RWPE2 (cell line): Measurements from ENCODE around the gene CXCL9.
A peak's percentile ranks its signal among the peaks of the same experiment; 100 is the strongest.
"Not testable (repeated sequence)": the region's sequence is repeated elsewhere in the genome, so short reads cannot be mapped to it uniquely, and the experiment has no call there.

Source experiments
- ATAC-seq: fragments of 200-7000 bp; cut with Tn5 transposase; 3 replicates; pipeline ENCODE4 v1.9.1; 2021; ENCODE audit warnings: low read depth
- DNase-seq: peaks from one replicate; pipeline ENCODE4 v3.0.0-alpha.2; 2020; ENCODE audit warnings: low spot score
- H3K27ac ChIP-seq: fragments of 450-650 bp; 2 replicates; pipeline ENCODE4 v1.5.1; 2017; ENCODE audit warnings: mild to moderate bottlenecking; ENCODE audit not compliant: poor library complexity, severe bottlenecking
- H3K27me3 ChIP-seq: fragments of 250-450 bp; sonication (Bioruptor Pico); 2 replicates; pipeline ENCODE4 v1.5.1; 2021; ENCODE audit warnings: mild to moderate bottlenecking, moderate library complexity; ENCODE audit not compliant: insufficient read depth, poor library complexity, severe bottlenecking
- H3K36me3 ChIP-seq: fragments of 250-450 bp; sonication (Bioruptor Pico); 2 replicates; pipeline ENCODE4 v1.5.1; 2020; ENCODE audit warnings: low read depth, mild to moderate bottlenecking, moderate library complexity
- H3K4me1 ChIP-seq: fragments of 250-450 bp; sonication (Bioruptor Pico); 2 replicates; pipeline ENCODE4 v1.5.1; 2021; ENCODE audit warnings: mild to moderate bottlenecking, moderate library complexity; ENCODE audit not compliant: insufficient read depth, poor library complexity, severe bottlenecking
- H3K4me3 ChIP-seq: fragments of 250-450 bp; sonication (Bioruptor Pico); 2 replicates; pipeline ENCODE4 v1.5.1; 2021; ENCODE audit warnings: mild to moderate bottlenecking, moderate library complexity; ENCODE audit not compliant: severe bottlenecking
- H3K9me3 ChIP-seq: fragments of 250-450 bp; sonication (Bioruptor Pico); 2 replicates; pipeline ENCODE4 v1.5.1; 2021; ENCODE audit warnings: mild to moderate bottlenecking, moderate library complexity; ENCODE audit not compliant: severe bottlenecking
- TF ChIP-seq, protein P1 (sequence below): fragments of 450-650 bp; IDR thresholded peaks from one replicate; pipeline ENCODE4 v1.5.1; 2017; ENCODE audit warnings: mild to moderate bottlenecking, moderate library complexity; ENCODE audit not compliant: poor library complexity, severe bottlenecking

The CXCL9 gene

GRCh38 chr4:76042241-76042998, 35.1 kb upstream of the CXCL9 start:
- not testable (repeated sequence) for H3K4me1 ChIP-seq, H3K4me3 ChIP-seq, DNase-seq, H3K9me3 ChIP-seq, H3K36me3 ChIP-seq, H3K27me3 ChIP-seq, H3K27ac ChIP-seq
- 0 out of 3 replicates have a peak, but pooled peaks have one; percentile 51 for ATAC-seq

- DNase-seq (no peak), ATAC-seq (no peak)
- no peaks in the 10 kb centered on the region for H3K9me3 ChIP-seq
- no peak overlapping the region for H3K4me3 ChIP-seq
- peaks cover under 1% of the 10 kb centered on the region for H3K4me1 ChIP-seq
- TF ChIP-seq, protein P1, sequence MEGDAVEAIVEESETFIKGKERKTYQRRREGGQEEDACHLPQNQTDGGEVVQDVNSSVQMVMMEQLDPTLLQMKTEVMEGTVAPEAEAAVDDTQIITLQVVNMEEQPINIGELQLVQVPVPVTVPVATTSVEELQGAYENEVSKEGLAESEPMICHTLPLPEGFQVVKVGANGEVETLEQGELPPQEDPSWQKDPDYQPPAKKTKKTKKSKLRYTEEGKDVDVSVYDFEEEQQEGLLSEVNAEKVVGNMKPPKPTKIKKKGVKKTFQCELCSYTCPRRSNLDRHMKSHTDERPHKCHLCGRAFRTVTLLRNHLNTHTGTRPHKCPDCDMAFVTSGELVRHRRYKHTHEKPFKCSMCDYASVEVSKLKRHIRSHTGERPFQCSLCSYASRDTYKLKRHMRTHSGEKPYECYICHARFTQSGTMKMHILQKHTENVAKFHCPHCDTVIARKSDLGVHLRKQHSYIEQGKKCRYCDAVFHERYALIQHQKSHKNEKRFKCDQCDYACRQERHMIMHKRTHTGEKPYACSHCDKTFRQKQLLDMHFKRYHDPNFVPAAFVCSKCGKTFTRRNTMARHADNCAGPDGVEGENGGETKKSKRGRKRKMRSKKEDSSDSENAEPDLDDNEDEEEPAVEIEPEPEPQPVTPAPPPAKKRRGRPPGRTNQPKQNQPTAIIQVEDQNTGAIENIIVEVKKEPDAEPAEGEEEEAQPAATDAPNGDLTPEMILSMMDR, result no peak
- H3K27ac ChIP-seq, result no peak overlapping the region
- no peaks in the 10 kb centered on the region for H3K27me3 ChIP-seq
- H3K36me3 ChIP-seq, result no peaks in the 10 kb centered on the region
Measured at GRCh38 chr4:76036855-76037254, 29.5 kb upstream of the CXCL9 start.

DNA sequence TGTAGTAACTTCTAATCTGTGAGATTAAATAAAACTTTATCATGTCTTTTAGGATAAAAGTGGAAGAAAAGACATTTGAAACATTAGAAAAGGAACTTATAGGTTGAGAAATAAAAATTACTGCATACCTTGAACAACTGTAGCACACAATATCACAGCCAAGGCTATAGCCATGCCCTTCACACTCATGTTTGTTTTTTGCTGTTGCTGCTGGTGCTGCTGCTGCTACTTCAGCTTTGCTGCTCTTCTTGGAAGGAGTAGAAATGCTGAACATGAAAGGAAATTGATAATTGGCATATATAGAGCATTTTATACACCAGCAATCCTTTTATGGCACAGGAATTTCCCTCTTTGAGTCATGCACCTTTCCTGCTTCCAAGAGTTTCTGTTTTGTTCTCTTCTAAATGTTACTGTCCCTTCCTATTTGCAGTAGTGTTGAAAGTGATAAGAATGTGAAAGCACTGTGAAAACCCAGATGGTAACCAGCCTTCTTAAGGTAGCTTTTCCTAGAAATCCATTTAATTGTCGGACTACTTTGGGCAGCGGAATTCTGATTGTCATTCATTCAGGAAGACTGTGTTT, 28.6 kb upstream of the CXCL9 start, which contains the start of gene CXCL11:
CXCL11 (minus strand) TSS at position 272 of the 582 bp plus-strand sequence; CDS start at position 189, 83 bp downstream.
- ATAC-seq, result peak; percentile 51; the same call in 2 of the 3 replicates
- no peaks in the 10 kb centered on the region for H3K27me3 ChIP-seq
- no peak within 1 kb of the TSS for H3K27ac ChIP-seq
- TF ChIP-seq, protein P1, result no peak
- no peaks in the 10 kb centered on the region for H3K9me3 ChIP-seq
- DNase-seq, result no peak
- no peak within 1 kb of the TSS for H3K4me3 ChIP-seq
- no peaks in the 10 kb centered on the region for H3K4me1 ChIP-seq
- H3K36me3 ChIP-seq, result no peaks in the 10 kb centered on the region

- no peak for ATAC-seq
- TF ChIP-seq, protein P1, result no peak
- Histone ChIP-seq H3K27ac (no peak overlapping the region), H3K4me3 (no peak overlapping the region), H3K9me3 (no peaks in the 10 kb centered on the region), H3K36me3 (no peaks in the 10 kb centered on the region), H3K4me1 (no peaks in the 10 kb centered on the region), H3K27me3 (no peaks in the 10 kb centered on the region)
- DNase-seq, result no peak
Measured at GRCh38 chr4:76035141-76035540, 27.8 kb upstream of the CXCL9 start.

DNA sequence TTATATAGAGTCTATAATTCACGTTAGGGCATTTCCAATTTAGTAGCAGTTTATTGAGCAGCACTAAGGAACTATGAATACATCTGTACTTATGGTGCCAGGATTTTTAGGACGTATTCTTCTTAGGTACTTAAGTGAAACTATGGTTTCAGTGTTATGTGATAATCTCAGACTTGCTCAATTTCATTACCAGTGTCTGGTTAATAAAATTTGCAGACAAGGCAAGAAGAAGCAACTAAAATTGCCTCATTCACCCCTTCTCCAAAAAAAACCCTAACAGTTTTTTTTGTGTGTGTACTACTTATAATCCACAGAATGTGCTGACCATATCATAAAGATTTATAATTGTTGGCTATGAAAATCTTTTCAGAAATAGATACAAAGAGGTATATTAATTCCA, 22.0 kb upstream of the CXCL9 start:
- TF ChIP-seq, protein P1, result no peak
- no peak overlapping the region for H3K27ac ChIP-seq
- no peaks in the 10 kb centered on the region for H3K4me1 ChIP-seq
- no peaks in the 10 kb centered on the region for H3K9me3 ChIP-seq
- no peak overlapping the region for H3K4me3 ChIP-seq
- ATAC-seq (no peak), DNase-seq (no peak)
- no peaks in the 10 kb centered on the region for H3K27me3 ChIP-seq
- no peaks in the 10 kb centered on the region for H3K36me3 ChIP-seq
